Neuronal stem cell (in vitro differentiated cells): ENCODE data around the gene PTPN7.

ENCODE experiments used
- DNase-seq: peaks from one replicate; pipeline ENCODE4 v3.0.0-alpha.2; 2013; ENCODE audit warnings: low spot score
- H2AFZ ChIP-seq: one replicate; pipeline ENCODE4 v1.6.1; 2013; ENCODE audit warnings: mild to moderate bottlenecking, low read length, inconsistent platforms
- H2AK5ac ChIP-seq: 2 replicates; pipeline ENCODE4 v1.6.1; 2013; ENCODE audit warnings: low read depth, mild to moderate bottlenecking, inconsistent platforms, low read length, moderate library complexity, mixed read lengths
- H2BK120ac ChIP-seq: 2 replicates; pipeline ENCODE4 v1.6.1; 2013; ENCODE audit warnings: low read depth, mild to moderate bottlenecking, inconsistent platforms, low read length, moderate library complexity, mixed read lengths
- H2BK12ac ChIP-seq: one replicate; pipeline ENCODE4 v1.6.1; 2013; ENCODE audit warnings: low read length, inconsistent platforms
- H2BK15ac ChIP-seq: 2 replicates; pipeline ENCODE4 v1.6.1; 2013; ENCODE audit warnings: mild to moderate bottlenecking, low read length, inconsistent platforms, mixed read lengths
- H2BK5ac ChIP-seq: one replicate; pipeline ENCODE4 v1.6.1; 2013; ENCODE audit warnings: inconsistent platforms, mild to moderate bottlenecking, low read length, moderate library complexity
- H3K14ac ChIP-seq: one replicate; pipeline ENCODE4 v1.6.1; 2013; ENCODE audit warnings: low read length, inconsistent platforms
- H3K18ac ChIP-seq: 2 replicates; pipeline ENCODE4 v1.6.1; 2013; ENCODE audit warnings: low read length, inconsistent platforms
- H3K23ac ChIP-seq: 2 replicates; pipeline ENCODE4 v1.6.1; 2013; ENCODE audit warnings: low read depth, mild to moderate bottlenecking, mixed read lengths, low read length, inconsistent platforms; ENCODE audit not compliant: poor library complexity
- H3K27ac ChIP-seq: replicated peaks from 3 replicates; pipeline ENCODE4 v1.5.1; 2013; ENCODE audit warnings: low read length, inconsistent platforms
- H3K27me3 ChIP-seq, 3 experiments: 2 replicates each; pipeline ENCODE4 v1.6.1; 2013; ENCODE audit warnings: low read length in 3 of 3, mild to moderate bottlenecking in 2 of 3, inconsistent platforms in 1 of 3, low read depth in 1 of 3, mixed read lengths in 1 of 3, moderate library complexity in 1 of 3; ENCODE audit not compliant: control insufficient read depth in 3 of 3, insufficient read depth in 3 of 3
- H3K36me3 ChIP-seq, 2 donors: replicated peaks in 1 of 2; 2 replicates each; pipeline ENCODE4 v1.6.1; 2013; ENCODE audit warnings: low read length in 2 of 2; ENCODE audit not compliant: control insufficient read depth in 2 of 2, insufficient read depth in 2 of 2
- H3K4ac ChIP-seq: 2 replicates; pipeline ENCODE4 v1.6.1; 2013; ENCODE audit warnings: inconsistent platforms, mild to moderate bottlenecking, low read length, moderate library complexity
- H3K4me1 ChIP-seq, 2 donors: 1 replicate in 1 of 2; 2 replicates in 1 of 2; pipeline ENCODE4 v1.6.1; 2013; ENCODE audit warnings: low read length in 2 of 2, low read depth in 1 of 2; ENCODE audit not compliant: control insufficient read depth in 2 of 2, insufficient read depth in 1 of 2
- H3K4me2 ChIP-seq: one replicate; pipeline ENCODE4 v1.6.1; 2013; ENCODE audit warnings: mild to moderate bottlenecking, low read length, inconsistent platforms; ENCODE audit not compliant: insufficient read depth, poor library complexity, severe bottlenecking
- H3K4me3 ChIP-seq, 2 donors: 2 replicates each; pipeline ENCODE4 v1.5.1; 2013; ENCODE audit warnings: low read length in 2 of 2, mild to moderate bottlenecking in 2 of 2, inconsistent platforms in 1 of 2, moderate library complexity in 1 of 2
- H3K79me1 ChIP-seq: one replicate; pipeline ENCODE4 v1.6.1; 2013; ENCODE audit warnings: low read depth, mild to moderate bottlenecking, inconsistent platforms, low read length, moderate library complexity
- H3K9ac ChIP-seq: one replicate; pipeline ENCODE4 v1.6.1; 2013; ENCODE audit warnings: mild to moderate bottlenecking, low read depth, low read length, inconsistent platforms; ENCODE audit not compliant: poor library complexity
- H3K9me3 ChIP-seq, 2 donors: replicated peaks in 1 of 2; 2 replicates each; pipeline versions ENCODE3 to v1.6.1; 2013; ENCODE audit warnings: low read length in 2 of 2, mild to moderate bottlenecking in 2 of 2, inconsistent platforms in 1 of 2, low read depth in 1 of 2, mixed read lengths in 1 of 2, moderate library complexity in 1 of 2; ENCODE audit not compliant: control insufficient read depth in 2 of 2, insufficient read depth in 1 of 2
- H4K8ac ChIP-seq: one replicate; pipeline ENCODE4 v1.6.1; 2013; ENCODE audit warnings: low read depth, mild to moderate bottlenecking, inconsistent platforms, low read length, moderate library complexity
- H4K91ac ChIP-seq: one replicate; pipeline ENCODE4 v1.6.1; 2013; ENCODE audit warnings: low read length, low read depth, mild to moderate bottlenecking, inconsistent platforms; ENCODE audit not compliant: poor library complexity
- WGBS, 2 donors: extraction: QIAGEN DNeasy Blood & Tissue Kit; methylation state at CpG; one replicate each; pipeline ENCODE4 v1.1.7; 2013; ENCODE audit warnings: missing lambda C conversion rate in 2 of 2, mixed read lengths in 1 of 2; ENCODE audit not compliant: insufficient read length in 2 of 2, insufficient replicate concordance in 1 of 2; ENCODE audit errors: extremely low coverage in 2 of 2; 5-methylcytosine and 5-hydroxymethylcytosine counted together

The PTPN7 gene

GRCh38 chr1:202149566-202149965, 10.8 kb downstream of the PTPN7 start:
- Histone ChIP-seq H3K9ac (no peak overlapping the region), H3K18ac (no peak overlapping the region), H3K36me3 (no peaks in the 10 kb centered on the region), H2BK5ac (no peak overlapping the region), H2AFZ (no peak overlapping the region), H2AK5ac (no peak overlapping the region), H3K4ac (no peak overlapping the region), H3K4me1 (peaks cover 3 to 4% of the 10 kb centered on the region in 2 donors), H3K4me2 (no peak overlapping the region), H3K27ac (no peak overlapping the region), H2BK15ac (no peak overlapping the region), H4K91ac (no peak overlapping the region), H3K14ac (no peak overlapping the region), H3K27me3 (peaks cover 0 to 61% (median 8%) of the 10 kb centered on the region in 3 experiments), H3K9me3 (peaks cover 0 to 1% of the 10 kb centered on the region in 2 donors), H3K23ac (no peak overlapping the region), H2BK120ac (no peak overlapping the region), H2BK12ac (no peak overlapping the region), H3K4me3 (no peak overlapping the region), H4K8ac (no peak overlapping the region), H3K79me1 (no peaks in the 10 kb centered on the region)
- WGBS, 2 donors = no CpG with 5 or more reads among the region's 4 CpGs
- no peak for DNase-seq

- Histone ChIP-seq H3K79me1 (peaks cover 4% of the 10 kb centered on the region), H3K14ac (no peak overlapping the region), H3K4me3 (no peak overlapping the region), H2AK5ac (peak overlapping the region; percentile 60), H3K18ac (peak overlapping the region; percentile 15), H3K9ac (no peak overlapping the region), H2BK120ac (no peak overlapping the region), H2BK12ac (no peak overlapping the region), H3K4me2 (no peak overlapping the region), H3K27ac (no peak overlapping the region), H2BK5ac (no peak overlapping the region), H3K36me3 (no peaks in the 10 kb centered on the region), H2BK15ac (no peak overlapping the region), H3K9me3 (peaks cover 0 to 1% of the 10 kb centered on the region in 2 donors), H3K27me3 (peaks cover 0 to 58% (median 8%) of the 10 kb centered on the region in 3 experiments), H4K91ac (no peak overlapping the region), H3K23ac (no peak overlapping the region), H4K8ac (no peak overlapping the region), H3K4me1 (peaks cover 3 to 5% of the 10 kb centered on the region in 2 donors), H3K4ac (no peak overlapping the region), H2AFZ (no peak overlapping the region)
- DNase-seq = no peak
- WGBS, 2 donors = no CpG with 5 or more reads among the region's 4 CpGs
Measured at GRCh38 chr1:202148391-202148790, 12.0 kb downstream of the PTPN7 start.

DNA sequence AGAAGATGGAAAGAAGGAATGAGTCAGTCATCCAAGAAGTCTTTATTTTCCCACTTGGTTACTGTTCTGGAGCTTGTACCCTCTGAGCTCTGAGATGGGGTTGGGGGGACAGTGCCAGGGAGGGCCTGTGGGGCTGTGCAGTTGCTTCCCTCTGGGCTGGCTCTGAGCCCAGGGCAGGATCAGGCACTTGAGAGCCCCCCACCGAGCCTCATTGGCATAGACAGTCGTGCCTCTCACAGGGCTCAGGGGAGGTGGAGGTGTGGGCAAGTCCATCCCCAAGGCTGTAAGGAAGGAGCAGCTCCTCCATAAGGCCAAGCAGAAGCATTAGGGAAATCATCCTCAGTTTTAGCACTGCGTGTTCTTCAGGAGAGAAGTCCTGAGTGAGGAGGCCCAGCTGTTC, 13.4 kb downstream of the PTPN7 start:
- H2BK120ac ChIP-seq = no peak overlapping the region
- H2BK15ac ChIP-seq = peak overlapping the region; percentile 77
- no peak overlapping the region for H2BK12ac ChIP-seq
- peak overlapping the region; percentile 63 for H3K23ac ChIP-seq
- peak overlapping the region; percentile 22 for H3K18ac ChIP-seq
- H2AFZ ChIP-seq = no peak overlapping the region
- no CpG with 5 or more reads among the region's 3 CpGs for WGBS, 2 donors
- H3K9ac ChIP-seq = no peak overlapping the region
- H3K4ac ChIP-seq = no peak overlapping the region
- peaks cover 9 to 12% of the 10 kb centered on the region in 2 donors for H3K4me1 ChIP-seq
- H2AK5ac ChIP-seq = no peak overlapping the region
- H3K4me2 ChIP-seq = no peak overlapping the region
- no peak overlapping the region for H4K8ac ChIP-seq
- no peak for DNase-seq
- H3K79me1 ChIP-seq = peaks cover 8% of the 10 kb centered on the region
- no peak overlapping the region for H3K14ac ChIP-seq
- peaks cover 0 to 1% of the 10 kb centered on the region in 2 donors for H3K9me3 ChIP-seq
- H3K4me3 ChIP-seq = no peak overlapping the region
- H3K27ac ChIP-seq = no peak overlapping the region
- peak overlapping the region; percentile 30 for H4K91ac ChIP-seq
- H3K27me3 ChIP-seq = peaks cover 0 to 52% (median 8%) of the 10 kb centered on the region in 3 experiments
- peaks cover 0 to 4% of the 10 kb centered on the region in 2 donors for H3K36me3 ChIP-seq
- no peak overlapping the region for H2BK5ac ChIP-seq

GRCh38 chr1:202146279-202146678, 14.1 kb downstream of the PTPN7 start:
- no peak overlapping the region for H3K14ac ChIP-seq
- no peak overlapping the region for H2BK15ac ChIP-seq
- WGBS, 2 donors = no CpG with 5 or more reads among the region's 5 CpGs
- no peak for DNase-seq
- no peak overlapping the region for H3K23ac ChIP-seq
- no peak overlapping the region for H2BK120ac ChIP-seq
- H3K4ac ChIP-seq = no peak overlapping the region
- no peak overlapping the region for H4K8ac ChIP-seq
- no peak overlapping the region for H2AFZ ChIP-seq
- no peak overlapping the region for H3K4me2 ChIP-seq
- H3K9me3 ChIP-seq = peaks cover 0 to 1% of the 10 kb centered on the region in 2 donors
- peaks cover 0 to 4% of the 10 kb centered on the region in 2 donors for H3K36me3 ChIP-seq
- H2BK5ac ChIP-seq = no peak overlapping the region
- peaks cover 0 to 50% (median 8%) of the 10 kb centered on the region in 3 experiments for H3K27me3 ChIP-seq
- H3K18ac ChIP-seq = no peak overlapping the region
- H2AK5ac ChIP-seq = no peak overlapping the region
- peaks cover 9 to 12% of the 10 kb centered on the region in 2 donors for H3K4me1 ChIP-seq
- H4K91ac ChIP-seq = no peak overlapping the region
- no peak overlapping the region for H3K9ac ChIP-seq
- H2BK12ac ChIP-seq = no peak overlapping the region
- no peak overlapping the region for H3K4me3 ChIP-seq
- H3K79me1 ChIP-seq = peaks cover 8% of the 10 kb centered on the region
- H3K27ac ChIP-seq = no peak overlapping the region
